Peyer's patch (tissue), 4 donors: ENCODE results near the gene USP47.

Experiments
- POLR2A ChIP-seq, 2 donors: fragments of 450-650 bp; IDR thresholded peaks; one replicate each; pipeline ENCODE4 v1.5.1; 2017; ENCODE audit warnings: antibody characterized with exemption in 2 of 2, mild to moderate bottlenecking in 2 of 2, moderate library complexity in 2 of 2
- TF ChIP-seq, protein P1 (sequence below), 6 experiments: fragments of 450-650 bp in 4 of 6; fragments of 200-600 bp in 2 of 6; sonication (generic) in 1 of 6; IDR thresholded peaks; one replicate each; pipeline ENCODE4 v1.5.1; 2017 to 2019; ENCODE audit warnings: antibody characterized with exemption in 6 of 6, mild to moderate bottlenecking in 3 of 6, moderate library complexity in 1 of 6

DNA sequence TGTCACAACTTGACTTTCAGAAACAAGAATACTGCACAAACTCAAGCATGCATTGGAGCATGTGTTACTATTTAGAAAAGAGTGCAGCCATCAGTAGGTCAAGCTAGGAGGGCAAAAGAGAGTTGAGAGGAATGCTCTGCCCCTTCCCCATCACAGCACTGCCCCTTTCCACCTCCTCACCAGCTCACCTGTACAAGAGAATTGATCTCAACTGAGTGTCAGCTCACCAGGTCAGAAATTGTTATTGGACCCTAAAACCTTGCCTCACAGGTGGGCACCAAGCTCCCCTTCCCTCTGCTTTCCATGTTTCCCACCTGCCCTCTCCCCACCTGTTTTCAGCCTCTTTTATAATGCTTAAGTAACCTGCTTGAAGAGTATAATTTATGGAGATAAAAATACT, 117.8 kb downstream of the USP47 start:
- TF ChIP-seq, protein P1, sequence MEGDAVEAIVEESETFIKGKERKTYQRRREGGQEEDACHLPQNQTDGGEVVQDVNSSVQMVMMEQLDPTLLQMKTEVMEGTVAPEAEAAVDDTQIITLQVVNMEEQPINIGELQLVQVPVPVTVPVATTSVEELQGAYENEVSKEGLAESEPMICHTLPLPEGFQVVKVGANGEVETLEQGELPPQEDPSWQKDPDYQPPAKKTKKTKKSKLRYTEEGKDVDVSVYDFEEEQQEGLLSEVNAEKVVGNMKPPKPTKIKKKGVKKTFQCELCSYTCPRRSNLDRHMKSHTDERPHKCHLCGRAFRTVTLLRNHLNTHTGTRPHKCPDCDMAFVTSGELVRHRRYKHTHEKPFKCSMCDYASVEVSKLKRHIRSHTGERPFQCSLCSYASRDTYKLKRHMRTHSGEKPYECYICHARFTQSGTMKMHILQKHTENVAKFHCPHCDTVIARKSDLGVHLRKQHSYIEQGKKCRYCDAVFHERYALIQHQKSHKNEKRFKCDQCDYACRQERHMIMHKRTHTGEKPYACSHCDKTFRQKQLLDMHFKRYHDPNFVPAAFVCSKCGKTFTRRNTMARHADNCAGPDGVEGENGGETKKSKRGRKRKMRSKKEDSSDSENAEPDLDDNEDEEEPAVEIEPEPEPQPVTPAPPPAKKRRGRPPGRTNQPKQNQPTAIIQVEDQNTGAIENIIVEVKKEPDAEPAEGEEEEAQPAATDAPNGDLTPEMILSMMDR (IDR thresholded peaks at IDR 0.05) = no peak
- no peak for TF ChIP-seq POLR2A (IDR thresholded peaks at IDR 0.05)
